HCT116 (cell line): ENCODE data around the gene COA8. TPM values are rescaled to one million over a fixed set of nuclear protein-coding genes. Genes with fewer than 3 reads are reported as not detected.

Experiments used
- ATAC-seq: fragments of 200-7000 bp; cut with Tn5 transposase; 2 replicates; pipeline ENCODE4 v1.9.1; 2020; ENCODE audit warnings: mild to moderate bottlenecking, moderate library complexity
- BruUV-seq: library from RNA; stranded (reverse); fragments of 400-500 nt; replicated peaks from 2 replicates; lab custom pipeline; 2021; lab: Mats Ljungman, UMichigan
- CTCF ChIA-PET: fragments of 300-600 bp; sonication (Branson Sonifier 250); formaldehyde crosslinking; loops from one replicate; lab custom pipeline; 2021; ENCODE audit warnings: antibody characterized with exemption; lab: Charles Lee
- POLR2A ChIA-PET: fragments of 300-600, 350-600 bp; sonication (Branson Sonifier 250); formaldehyde crosslinking; loops from one replicate; lab custom pipeline; 2021; ENCODE audit warnings: antibody characterized with exemption; lab: Charles Lee
- RAD21 ChIA-PET, 2 experiments: fragments of 300-600 bp; sonication (Branson Sonifier 250); formaldehyde crosslinking; loops; one replicate each; lab custom pipeline; 2023; ENCODE audit warnings: low total read pairs in 2 of 2; ENCODE audit not compliant: uncharacterized antibody in 2 of 2, unreplicated experiment in 2 of 2, low non-redundant PET in 1 of 2; lab: Charles Lee
- DNase-seq: peaks from one replicate; pipeline ENCODE4 v3.0.0-alpha.2; 2010; ENCODE audit warnings: low read depth, low spot score
- H2AFZ ChIP-seq: fragments of 200-600 bp; shearing (Covaris generic), sonication (generic); 2 replicates; pipeline ENCODE4 v1.6.1; 2017; ENCODE audit warnings: low read depth, mixed run types, mixed read lengths, antibody characterized with exemption, low read length; ENCODE audit not compliant: poor library complexity, severe bottlenecking
- H3K27ac ChIP-seq: 2 replicates; pipeline ENCODE4 v1.5.1; 2012; ENCODE audit warnings: low read depth, low read length
- H3K27me3 ChIP-seq: fragments of 200-600 bp; sonication (generic); 2 replicates; pipeline ENCODE4 v1.6.1; 2016; ENCODE audit warnings: mixed run types, low read length, mixed read lengths; ENCODE audit not compliant: insufficient read depth
- H3K36me3 ChIP-seq, 2 experiments: fragments of 200-500 bp in 1 of 2; fragments of 200-600 bp in 1 of 2; sonication (Bioruptor generic) in 1 of 2; sonication (generic) in 1 of 2; 2 replicates each; pipeline versions ENCODE4 v1.5.1 to v1.6.1; 2014 to 2016; ENCODE audit warnings: low read length in 2 of 2, inconsistent platforms in 1 of 2, mixed read lengths in 1 of 2, mixed run types in 1 of 2; ENCODE audit not compliant: insufficient read depth in 2 of 2, control insufficient read depth in 1 of 2
- H3K4me1 ChIP-seq, 2 experiments: fragments of 200-600 bp in 1 of 2; sonication (generic) in 1 of 2; 2 replicates each; pipeline versions ENCODE4 v1.5.1 to v1.6.1; 2012 to 2017; ENCODE audit warnings: low read length in 2 of 2, inconsistent platforms in 1 of 2, mild to moderate bottlenecking in 1 of 2, mixed read lengths in 1 of 2, mixed run types in 1 of 2, moderate library complexity in 1 of 2; ENCODE audit not compliant: insufficient read depth in 2 of 2, control insufficient read depth in 1 of 2
- H3K4me2 ChIP-seq: fragments of 200-600 bp; sonication (generic); 2 replicates; pipeline ENCODE4 v1.6.1; 2017; ENCODE audit warnings: mixed run types, low read length, mixed read lengths
- H3K4me3 ChIP-seq, 2 experiments: fragments of 200-600 bp in 1 of 2; sonication (generic) in 1 of 2; replicated peaks in 1 of 2; 2 replicates each; pipeline ENCODE4 v1.5.1; 2011 to 2016; ENCODE audit warnings: low read length in 2 of 2, control low read depth in 1 of 2, low read depth in 1 of 2, mild to moderate bottlenecking in 1 of 2, mixed read lengths in 1 of 2, mixed run types in 1 of 2
- H3K79me2 ChIP-seq: fragments of 200-600 bp; sonication (generic); 2 replicates; pipeline ENCODE4 v1.6.1; 2017; ENCODE audit warnings: mild to moderate bottlenecking, mixed run types, low read length, moderate library complexity, mixed read lengths; ENCODE audit not compliant: insufficient read depth
- H3K9ac ChIP-seq: fragments of 200-600 bp; sonication (generic); 2 replicates; pipeline ENCODE4 v1.6.1; 2016; ENCODE audit warnings: low read length, mixed read lengths
- H3K9me2 ChIP-seq: fragments of 200-600 bp; sonication (generic), shearing (Covaris generic); 2 replicates; pipeline ENCODE4 v1.6.1; 2017; ENCODE audit warnings: mixed run types, mild to moderate bottlenecking, moderate library complexity; ENCODE audit not compliant: insufficient read depth
- H3K9me3 ChIP-seq, 2 experiments: fragments of 200-500 bp in 1 of 2; fragments of 200-600 bp in 1 of 2; sonication (Bioruptor generic) in 1 of 2; sonication (generic) in 1 of 2; 2 replicates each; pipeline ENCODE4 v1.6.1; 2014 to 2017; ENCODE audit warnings: low read length in 2 of 2, mixed read lengths in 2 of 2, inconsistent platforms in 1 of 2, low read depth in 1 of 2, mild to moderate bottlenecking in 1 of 2, mixed run types in 1 of 2, moderate library complexity in 1 of 2; ENCODE audit not compliant: control insufficient read depth in 1 of 2, insufficient read depth in 1 of 2
- H4K20me1 ChIP-seq: fragments of 200-600 bp; sonication (generic), shearing (Covaris generic); 2 replicates; pipeline ENCODE4 v1.6.1; 2017; ENCODE audit warnings: mixed run types, mild to moderate bottlenecking, moderate library complexity; ENCODE audit not compliant: insufficient read depth
- ATF3 ChIP-seq: IDR thresholded peaks from 2 replicates; pipeline ENCODE4 v1.6.1; 2012
- CBX3 ChIP-seq: IDR thresholded peaks from 2 replicates; pipeline ENCODE4 v1.6.1; 2012; ENCODE audit warnings: low read depth
- CTCF ChIP-seq, 3 experiments: fragments of 200-600 bp in 1 of 3; sonication (generic) in 1 of 3; IDR thresholded peaks in 2 of 3; conservative IDR thresholded peaks in 1 of 3; 2 replicates each; pipeline ENCODE4 v1.5.1; 2012 to 2017; ENCODE audit warnings: low read depth in 2 of 3, low read length in 2 of 3, antibody characterized with exemption in 1 of 3, borderline replicate concordance in 1 of 3, control low read depth in 1 of 3, mild to moderate bottlenecking in 1 of 3, mixed read lengths in 1 of 3, mixed run types in 1 of 3, moderate library complexity in 1 of 3; ENCODE audit not compliant: insufficient read depth in 1 of 3
- EGR1 ChIP-seq: IDR thresholded peaks from 2 replicates; pipeline ENCODE4 v1.6.1; 2012; ENCODE audit warnings: low read depth
- EZH2 ChIP-seq: fragments of 200-600 bp; sonication (generic); IDR thresholded peaks from 2 replicates; pipeline ENCODE4 v1.6.1; 2017; ENCODE audit warnings: antibody characterized with exemption, mixed run types
- FOSL1 ChIP-seq: IDR thresholded peaks from 2 replicates; pipeline ENCODE4 v1.6.1; 2012; ENCODE audit warnings: low read depth
- JUND ChIP-seq: IDR thresholded peaks from 2 replicates; pipeline ENCODE4 v1.6.1; 2012
- RAD21 ChIP-seq: IDR thresholded peaks from 2 replicates; pipeline ENCODE4 v1.6.1; 2012; ENCODE audit warnings: low read depth, mild to moderate bottlenecking
- TCF7L2 ChIP-seq: IDR thresholded peaks from 2 replicates; pipeline ENCODE4 v1.7.0; 2011; ENCODE audit warnings: borderline replicate concordance, inconsistent platforms; ENCODE audit not compliant: insufficient read depth, insufficient read length; ENCODE audit errors: extremely low read depth
- YY1 ChIP-seq: IDR thresholded peaks from 2 replicates; pipeline ENCODE4 v1.6.1; 2011; ENCODE audit warnings: low read length, low read depth, moderate library complexity, mild to moderate bottlenecking; ENCODE audit not compliant: insufficient replicate concordance; ENCODE audit errors: extremely low read depth
- ZFX ChIP-seq: fragments of 450-650 bp; IDR thresholded peaks from 2 replicates; pipeline ENCODE4 v1.6.1; 2017
- intact Hi-C: fragments of 100-400 bp; cut with micrococcal nuclease; formaldehyde crosslinking; loops from 2 replicates; pipeline ENCODE4 v1.10.0; 2022
- total RNA-seq: library from RNA; stranded (reverse); gene quantifications from one replicate; pipeline ENCODE4 v1.2.1, GENCODE V29; 2021; ENCODE audit not compliant: unreplicated experiment
- TF ChIP-seq, protein P1 (sequence below): IDR thresholded peaks from 2 replicates; pipeline ENCODE4 v1.6.1; 2012
- TF ChIP-seq, protein P2 (sequence below): IDR thresholded peaks from 2 replicates; pipeline ENCODE4 v1.6.1; 2012; ENCODE audit warnings: low read depth

COA8 gene
- total RNA-seq, 1 experiment from 2014 or later, result 29.4 TPM

DNA sequence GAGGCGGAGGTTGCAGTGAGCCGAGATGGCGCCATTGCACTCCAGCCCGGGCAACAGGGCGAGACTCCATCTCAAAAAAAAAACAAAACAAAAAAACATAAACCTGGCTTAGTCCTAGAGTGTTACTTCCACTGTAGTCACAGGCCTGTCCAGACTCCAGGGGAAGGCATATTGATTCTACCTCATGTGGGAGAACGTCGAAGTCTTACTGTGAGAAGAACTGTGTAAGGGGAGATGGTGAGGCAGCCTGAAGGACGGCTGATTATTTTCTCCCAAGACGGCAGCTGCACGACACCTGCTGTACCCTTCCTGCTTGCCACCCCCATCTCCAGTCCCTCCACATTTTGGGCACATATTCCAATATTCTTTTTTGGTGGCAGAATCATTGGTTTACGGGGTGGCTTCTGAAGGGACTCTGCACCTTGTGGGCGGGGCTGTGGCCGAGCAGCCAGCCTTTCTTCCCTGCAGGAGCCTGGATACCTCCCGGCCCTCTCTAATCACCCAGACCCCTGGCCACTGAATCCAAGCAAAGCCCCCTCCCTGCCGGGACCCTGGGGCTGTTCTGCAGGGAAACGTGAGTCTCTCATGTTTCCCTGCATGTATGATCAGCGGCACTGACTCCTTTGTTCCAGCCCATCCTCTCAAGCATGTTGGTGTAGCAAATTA lies 54.0 kb downstream of the COA8 start:
- H3K9ac ChIP-seq, result no peak overlapping the region
- intact Hi-C loops, result no loop called here
- no peaks in the 10 kb centered on the region for H4K20me1 ChIP-seq
- no peaks in the 10 kb centered on the region for H3K9me2 ChIP-seq
- RAD21 ChIA-PET, result no interaction called here
- POLR2A ChIA-PET, result no interaction called here
- no peak overlapping the region for H3K27ac ChIP-seq
- no peak for TF ChIP-seq FOSL1
- no peak for TF ChIP-seq JUND
- TF ChIP-seq ATF3, result no peak
- TF ChIP-seq RAD21, result no peak
- TF ChIP-seq YY1, result no peak
- TF ChIP-seq, protein P1, sequence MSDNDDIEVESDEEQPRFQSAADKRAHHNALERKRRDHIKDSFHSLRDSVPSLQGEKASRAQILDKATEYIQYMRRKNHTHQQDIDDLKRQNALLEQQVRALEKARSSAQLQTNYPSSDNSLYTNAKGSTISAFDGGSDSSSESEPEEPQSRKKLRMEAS, result no peak
- TF ChIP-seq CBX3, result no peak
- no TSS peak for BruUV-seq
- peaks cover 0 to 2% of the 10 kb centered on the region in 2 experiments; a peak in 2 of 4 replicates for H3K4me1 ChIP-seq
- DNase-seq (no peak), ATAC-seq (no peak)
- no peaks in the 10 kb centered on the region for H3K27me3 ChIP-seq
- H2AFZ ChIP-seq, result no peak overlapping the region
- H3K4me2 ChIP-seq, result no peak overlapping the region
- no peaks in the 10 kb centered on the region for H3K36me3 ChIP-seq
- H3K4me3 ChIP-seq, result no peak overlapping the region
- CTCF ChIA-PET, result no interaction called here
- no peaks in the 10 kb centered on the region for H3K79me2 ChIP-seq
- peaks cover 0 to under 1% of the 10 kb centered on the region in 2 experiments; a peak in 1 of 4 replicates for H3K9me3 ChIP-seq

GRCh38 chr14:103619057-103619456 lies 56.3 kb downstream of the COA8 start:
- ChIA-PET POLR2A (no interaction called here), RAD21 (interaction anchor here in 1 of 2 experiments (0.7 kb wide), 1 partner anchor 8 kb away, joined by 4 read pairs; no protein-coding TSS in a partner anchor), CTCF (no interaction called here)
- no peaks in the 10 kb centered on the region for H3K27me3 ChIP-seq
- no peak overlapping the region for H3K9ac ChIP-seq
- no peaks in the 10 kb centered on the region for H4K20me1 ChIP-seq
- DNase-seq, result no peak
- H3K79me2 ChIP-seq, result no peaks in the 10 kb centered on the region
- no peak overlapping the region for H3K27ac ChIP-seq
- H3K9me3 ChIP-seq, result no peaks in the 10 kb centered on the region; a peak in 1 of 4 replicates
- H3K4me1 ChIP-seq, result peaks cover 5 to 15% of the 10 kb centered on the region in 2 experiments
- intact Hi-C loops, result no loop called here
- no peaks in the 10 kb centered on the region for H3K9me2 ChIP-seq
- ATAC-seq, result no peak
- no peak overlapping the region for H2AFZ ChIP-seq
- no peaks in the 10 kb centered on the region for H3K36me3 ChIP-seq
- no peak overlapping the region for H3K4me3 ChIP-seq
- H3K4me2 ChIP-seq, result no peak overlapping the region
- BruUV-seq, result no TSS peak
- TF ChIP-seq, protein P1, result no peak
- TF ChIP-seq ZFX (no peak), JUND (no peak), FOSL1 (no peak), TCF7L2 (no peak), EZH2 (no peak), CTCF (IDR thresholded peaks at IDR 0.05 in 2 of 3, conservative IDR thresholded peaks at IDR 0.05 in 1 of 3; ENCODE audit: borderline replicate concordance in 1 of 3, insufficient read depth in 1 of 3, low read depth in 2 of 3, low read length in 2 of 3) (no peak), YY1 (no peak), EGR1 (no peak)
- TF ChIP-seq, protein P2, sequence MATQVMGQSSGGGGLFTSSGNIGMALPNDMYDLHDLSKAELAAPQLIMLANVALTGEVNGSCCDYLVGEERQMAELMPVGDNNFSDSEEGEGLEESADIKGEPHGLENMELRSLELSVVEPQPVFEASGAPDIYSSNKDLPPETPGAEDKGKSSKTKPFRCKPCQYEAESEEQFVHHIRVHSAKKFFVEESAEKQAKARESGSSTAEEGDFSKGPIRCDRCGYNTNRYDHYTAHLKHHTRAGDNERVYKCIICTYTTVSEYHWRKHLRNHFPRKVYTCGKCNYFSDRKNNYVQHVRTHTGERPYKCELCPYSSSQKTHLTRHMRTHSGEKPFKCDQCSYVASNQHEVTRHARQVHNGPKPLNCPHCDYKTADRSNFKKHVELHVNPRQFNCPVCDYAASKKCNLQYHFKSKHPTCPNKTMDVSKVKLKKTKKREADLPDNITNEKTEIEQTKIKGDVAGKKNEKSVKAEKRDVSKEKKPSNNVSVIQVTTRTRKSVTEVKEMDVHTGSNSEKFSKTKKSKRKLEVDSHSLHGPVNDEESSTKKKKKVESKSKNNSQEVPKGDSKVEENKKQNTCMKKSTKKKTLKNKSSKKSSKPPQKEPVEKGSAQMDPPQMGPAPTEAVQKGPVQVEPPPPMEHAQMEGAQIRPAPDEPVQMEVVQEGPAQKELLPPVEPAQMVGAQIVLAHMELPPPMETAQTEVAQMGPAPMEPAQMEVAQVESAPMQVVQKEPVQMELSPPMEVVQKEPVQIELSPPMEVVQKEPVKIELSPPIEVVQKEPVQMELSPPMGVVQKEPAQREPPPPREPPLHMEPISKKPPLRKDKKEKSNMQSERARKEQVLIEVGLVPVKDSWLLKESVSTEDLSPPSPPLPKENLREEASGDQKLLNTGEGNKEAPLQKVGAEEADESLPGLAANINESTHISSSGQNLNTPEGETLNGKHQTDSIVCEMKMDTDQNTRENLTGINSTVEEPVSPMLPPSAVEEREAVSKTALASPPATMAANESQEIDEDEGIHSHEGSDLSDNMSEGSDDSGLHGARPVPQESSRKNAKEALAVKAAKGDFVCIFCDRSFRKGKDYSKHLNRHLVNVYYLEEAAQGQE, result no peak
